Liver (tissue), 9 donors: ENCODE results near the gene EEA1. TPM values are rescaled to one million over a fixed set of nuclear protein-coding genes. Genes with fewer than 3 reads are reported as not detected.

Experiments used
- DNase-seq: peaks from one replicate; pipeline ENCODE4 v3.0.0-alpha.2; 2017; ENCODE audit warnings: low spot score
- H3K27ac ChIP-seq, 2 donors: one replicate each; pipeline ENCODE4 v1.7.0; 2013; ENCODE audit warnings: inconsistent platforms in 2 of 2, low read length in 2 of 2, control low read depth in 1 of 2, low read depth in 1 of 2, mild to moderate bottlenecking in 1 of 2
- H3K27me3 ChIP-seq, 4 donors: one replicate each; pipeline versions ENCODE4 v1.6.1 to v1.7.0; 2013; ENCODE audit warnings: low read length in 3 of 4, inconsistent platforms in 1 of 4, mild to moderate bottlenecking in 1 of 4, moderate library complexity in 1 of 4; ENCODE audit not compliant: control insufficient read depth in 4 of 4, insufficient read depth in 4 of 4
- H3K36me3 ChIP-seq, 4 donors: one replicate each; pipeline versions ENCODE4 v1.6.1 to v1.7.0; 2013; ENCODE audit warnings: low read length in 3 of 4, mild to moderate bottlenecking in 3 of 4, low read depth in 1 of 4, moderate library complexity in 1 of 4; ENCODE audit not compliant: control insufficient read depth in 4 of 4, insufficient read depth in 3 of 4
- H3K4me1 ChIP-seq, 4 donors: one replicate each; pipeline versions ENCODE4 v1.6.1 to v1.7.0; 2013; ENCODE audit warnings: low read length in 3 of 4, mild to moderate bottlenecking in 3 of 4, moderate library complexity in 1 of 4; ENCODE audit not compliant: control insufficient read depth in 4 of 4, insufficient read depth in 4 of 4
- H3K4me3 ChIP-seq, 3 donors: one replicate each; pipeline versions ENCODE4 v1.6.1 to v1.7.0; 2013; ENCODE audit warnings: low read length in 3 of 3, control low read depth in 1 of 3, low read depth in 1 of 3, mild to moderate bottlenecking in 1 of 3
- H3K9ac ChIP-seq, 2 donors: one replicate each; pipeline ENCODE4 v1.7.0; 2013; ENCODE audit warnings: low read length in 2 of 2, mild to moderate bottlenecking in 2 of 2, moderate library complexity in 2 of 2, control low read depth in 1 of 2, low read depth in 1 of 2
- H3K9me3 ChIP-seq, 4 donors: one replicate each; pipeline versions ENCODE4 v1.6.1 to v1.7.0; 2013; ENCODE audit warnings: low read length in 3 of 4; ENCODE audit not compliant: control insufficient read depth in 4 of 4
- EGR1 ChIP-seq, 2 donors: IDR thresholded peaks; 2 replicates each; pipeline ENCODE4 v1.6.1; 2016 to 2018; ENCODE audit warnings: antibody characterized with exemption in 2 of 2, low read depth in 2 of 2
- FOXA1 ChIP-seq: IDR thresholded peaks from 2 replicates; pipeline ENCODE4 v1.6.1; 2016; ENCODE audit warnings: antibody characterized with exemption
- FOXA2 ChIP-seq: IDR thresholded peaks from 2 replicates; pipeline ENCODE4 v1.6.1; 2016; ENCODE audit warnings: antibody characterized with exemption
- GABPA ChIP-seq, 2 donors: IDR thresholded peaks in 1 of 2; conservative IDR thresholded peaks in 1 of 2; 2 replicates each; pipeline ENCODE4 v1.6.1; 2016; ENCODE audit warnings: antibody characterized with exemption in 2 of 2, mild to moderate bottlenecking in 1 of 2, moderate library complexity in 1 of 2
- HNF4A ChIP-seq, 2 donors: conservative IDR thresholded peaks; 2 replicates each; pipeline ENCODE4 v1.6.1; 2016; ENCODE audit warnings: antibody characterized with exemption in 2 of 2, mild to moderate bottlenecking in 2 of 2
- HNF4G ChIP-seq: IDR thresholded peaks from 2 replicates; pipeline ENCODE4 v1.6.1; 2016; ENCODE audit warnings: antibody characterized with exemption
- NR2F2 ChIP-seq: IDR thresholded peaks from 2 replicates; pipeline ENCODE4 v1.6.1; 2016; ENCODE audit warnings: antibody characterized with exemption
- RAD21 ChIP-seq, 2 donors: IDR thresholded peaks; 2 replicates each; pipeline ENCODE4 v1.6.1; 2016; ENCODE audit warnings: antibody characterized with exemption in 2 of 2, mild to moderate bottlenecking in 2 of 2
- RXRA ChIP-seq, 2 donors: IDR thresholded peaks; 2 replicates each; pipeline ENCODE4 v1.6.1; 2017 to 2018; ENCODE audit warnings: antibody characterized with exemption in 2 of 2, mild to moderate bottlenecking in 1 of 2
- SP1 ChIP-seq: IDR thresholded peaks from 2 replicates; pipeline ENCODE4 v1.6.1; 2018; ENCODE audit warnings: antibody characterized with exemption, mild to moderate bottlenecking
- TAF1 ChIP-seq: conservative IDR thresholded peaks from 2 replicates; pipeline ENCODE4 v1.6.1; 2016; ENCODE audit warnings: antibody characterized with exemption, mild to moderate bottlenecking
- YY1 ChIP-seq: IDR thresholded peaks from 2 replicates; pipeline ENCODE4 v1.6.1; 2016; ENCODE audit warnings: antibody characterized with exemption, mild to moderate bottlenecking
- WGBS: extraction: QIAGEN DNeasy Blood & Tissue Kit; methylation state at CpG from one replicate; pipeline ENCODE4 v1.1.7; 2013; 5-methylcytosine and 5-hydroxymethylcytosine counted together
- polyA plus RNA-seq, 2 donors: library from polyadenylated mRNA; stranded (reverse) in 1 of 2; unstranded in 1 of 2; fragments of 200-250 nt in 1 of 2; fragments of >200 nt in 1 of 2; fragmentation: Nextera tagmentation in 1 of 2; extraction: Ambion mirVana in 1 of 2; gene quantifications; one replicate each; pipeline versions ENCODE4 v1.2.1 to v1.2.3, GENCODE V29; 2013 to 2015
- total RNA-seq, 2 donors: library from RNA; depleted of rRNA; stranded (reverse); fragments of >200 nt; gene quantifications; one replicate each; pipeline ENCODE4 v1.2.3, GENCODE V29; 2014
- TF ChIP-seq, protein P1 (sequence below): IDR thresholded peaks from 2 replicates; pipeline ENCODE4 v1.6.1; 2016; ENCODE audit warnings: antibody characterized with exemption
- TF ChIP-seq, protein P2 (sequence below): IDR thresholded peaks from 2 replicates; pipeline ENCODE4 v1.6.1; 2016; ENCODE audit warnings: antibody characterized with exemption, mild to moderate bottlenecking
- TF ChIP-seq, protein P3 (sequence below): fragments of 150-350 bp; IDR thresholded peaks from 2 replicates; pipeline ENCODE4 v1.5.1; 2017; ENCODE audit warnings: improper control_type of control experiment, low read depth, low read length; ENCODE audit not compliant: missing input control
- TF ChIP-seq, protein P4 (sequence below): IDR thresholded peaks from 2 replicates; pipeline ENCODE4 v1.6.1; 2016; ENCODE audit warnings: antibody characterized with exemption
- TF ChIP-seq, protein P5 (sequence below): IDR thresholded peaks from 2 replicates; pipeline ENCODE4 v1.6.1; 2016; ENCODE audit warnings: antibody characterized with exemption
- donor health status: healthy.
- donor health status: healthy.
- donor health status: healthy.
- donor health status: healthy.
- donor health status: healthy.

Gene EEA1
- total and polyA plus RNA-seq, 4 donors: 2.5 to 15.8 (median 9.1) TPM

DNA sequence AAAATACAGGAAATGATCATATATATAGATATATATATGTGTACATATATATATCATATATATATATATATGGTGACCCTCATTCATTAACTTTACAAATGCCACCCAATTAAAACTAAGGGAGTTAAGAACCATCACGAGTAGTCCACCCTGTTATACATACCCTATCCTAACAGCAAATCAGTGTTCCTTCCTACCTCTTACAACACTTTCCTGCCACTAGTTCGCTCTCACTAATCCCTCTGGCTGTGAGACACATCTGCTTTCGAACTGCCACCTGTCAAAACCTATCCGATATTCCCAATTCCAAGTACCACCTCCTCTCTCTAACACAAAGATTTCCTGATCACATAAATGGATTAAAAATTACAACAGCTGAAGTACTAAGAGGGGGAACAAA lies 100.5 kb downstream of the EEA1 start:
- Histone ChIP-seq H3K27me3 (no peaks in the 10 kb centered on the region), H3K4me3 (no peak overlapping the region), H3K4me1 (peaks cover 0 to 3% (median 0%) of the 10 kb centered on the region in 4 donors), H3K9me3 (no peaks in the 10 kb centered on the region), H3K9ac (no peak overlapping the region), H3K27ac (no peak overlapping the region), H3K36me3 (peaks cover 0 to 16% (median 4%) of the 10 kb centered on the region in 4 donors)
- no peak for DNase-seq
- TF ChIP-seq FOXA1 (no peak), EGR1 (IDR thresholded peaks at IDR 0.05; ENCODE audit: low read depth in 2 of 2) (no peak), RAD21 (IDR thresholded peaks at IDR 0.05) (no peak), RXRA (IDR thresholded peaks at IDR 0.05) (no peak), HNF4G (no peak), TAF1 (no peak), SP1 (no peak), NR2F2 (no peak), YY1 (no peak), FOXA2 (no peak), GABPA (IDR thresholded peaks at IDR 0.05 in 1 of 2, conservative IDR thresholded peaks at IDR 0.05 in 1 of 2) (no peak), HNF4A (conservative IDR thresholded peaks at IDR 0.05) (no peak)
- TF ChIP-seq, protein P1, sequence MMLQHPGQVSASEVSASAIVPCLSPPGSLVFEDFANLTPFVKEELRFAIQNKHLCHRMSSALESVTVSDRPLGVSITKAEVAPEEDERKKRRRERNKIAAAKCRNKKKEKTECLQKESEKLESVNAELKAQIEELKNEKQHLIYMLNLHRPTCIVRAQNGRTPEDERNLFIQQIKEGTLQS: no peak
- TF ChIP-seq, protein P2, sequence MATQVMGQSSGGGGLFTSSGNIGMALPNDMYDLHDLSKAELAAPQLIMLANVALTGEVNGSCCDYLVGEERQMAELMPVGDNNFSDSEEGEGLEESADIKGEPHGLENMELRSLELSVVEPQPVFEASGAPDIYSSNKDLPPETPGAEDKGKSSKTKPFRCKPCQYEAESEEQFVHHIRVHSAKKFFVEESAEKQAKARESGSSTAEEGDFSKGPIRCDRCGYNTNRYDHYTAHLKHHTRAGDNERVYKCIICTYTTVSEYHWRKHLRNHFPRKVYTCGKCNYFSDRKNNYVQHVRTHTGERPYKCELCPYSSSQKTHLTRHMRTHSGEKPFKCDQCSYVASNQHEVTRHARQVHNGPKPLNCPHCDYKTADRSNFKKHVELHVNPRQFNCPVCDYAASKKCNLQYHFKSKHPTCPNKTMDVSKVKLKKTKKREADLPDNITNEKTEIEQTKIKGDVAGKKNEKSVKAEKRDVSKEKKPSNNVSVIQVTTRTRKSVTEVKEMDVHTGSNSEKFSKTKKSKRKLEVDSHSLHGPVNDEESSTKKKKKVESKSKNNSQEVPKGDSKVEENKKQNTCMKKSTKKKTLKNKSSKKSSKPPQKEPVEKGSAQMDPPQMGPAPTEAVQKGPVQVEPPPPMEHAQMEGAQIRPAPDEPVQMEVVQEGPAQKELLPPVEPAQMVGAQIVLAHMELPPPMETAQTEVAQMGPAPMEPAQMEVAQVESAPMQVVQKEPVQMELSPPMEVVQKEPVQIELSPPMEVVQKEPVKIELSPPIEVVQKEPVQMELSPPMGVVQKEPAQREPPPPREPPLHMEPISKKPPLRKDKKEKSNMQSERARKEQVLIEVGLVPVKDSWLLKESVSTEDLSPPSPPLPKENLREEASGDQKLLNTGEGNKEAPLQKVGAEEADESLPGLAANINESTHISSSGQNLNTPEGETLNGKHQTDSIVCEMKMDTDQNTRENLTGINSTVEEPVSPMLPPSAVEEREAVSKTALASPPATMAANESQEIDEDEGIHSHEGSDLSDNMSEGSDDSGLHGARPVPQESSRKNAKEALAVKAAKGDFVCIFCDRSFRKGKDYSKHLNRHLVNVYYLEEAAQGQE: no peak
- TF ChIP-seq, protein P3, sequence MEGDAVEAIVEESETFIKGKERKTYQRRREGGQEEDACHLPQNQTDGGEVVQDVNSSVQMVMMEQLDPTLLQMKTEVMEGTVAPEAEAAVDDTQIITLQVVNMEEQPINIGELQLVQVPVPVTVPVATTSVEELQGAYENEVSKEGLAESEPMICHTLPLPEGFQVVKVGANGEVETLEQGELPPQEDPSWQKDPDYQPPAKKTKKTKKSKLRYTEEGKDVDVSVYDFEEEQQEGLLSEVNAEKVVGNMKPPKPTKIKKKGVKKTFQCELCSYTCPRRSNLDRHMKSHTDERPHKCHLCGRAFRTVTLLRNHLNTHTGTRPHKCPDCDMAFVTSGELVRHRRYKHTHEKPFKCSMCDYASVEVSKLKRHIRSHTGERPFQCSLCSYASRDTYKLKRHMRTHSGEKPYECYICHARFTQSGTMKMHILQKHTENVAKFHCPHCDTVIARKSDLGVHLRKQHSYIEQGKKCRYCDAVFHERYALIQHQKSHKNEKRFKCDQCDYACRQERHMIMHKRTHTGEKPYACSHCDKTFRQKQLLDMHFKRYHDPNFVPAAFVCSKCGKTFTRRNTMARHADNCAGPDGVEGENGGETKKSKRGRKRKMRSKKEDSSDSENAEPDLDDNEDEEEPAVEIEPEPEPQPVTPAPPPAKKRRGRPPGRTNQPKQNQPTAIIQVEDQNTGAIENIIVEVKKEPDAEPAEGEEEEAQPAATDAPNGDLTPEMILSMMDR: no peak
- TF ChIP-seq, protein P4, sequence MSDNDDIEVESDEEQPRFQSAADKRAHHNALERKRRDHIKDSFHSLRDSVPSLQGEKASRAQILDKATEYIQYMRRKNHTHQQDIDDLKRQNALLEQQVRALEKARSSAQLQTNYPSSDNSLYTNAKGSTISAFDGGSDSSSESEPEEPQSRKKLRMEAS: no peak
- TF ChIP-seq, protein P5, sequence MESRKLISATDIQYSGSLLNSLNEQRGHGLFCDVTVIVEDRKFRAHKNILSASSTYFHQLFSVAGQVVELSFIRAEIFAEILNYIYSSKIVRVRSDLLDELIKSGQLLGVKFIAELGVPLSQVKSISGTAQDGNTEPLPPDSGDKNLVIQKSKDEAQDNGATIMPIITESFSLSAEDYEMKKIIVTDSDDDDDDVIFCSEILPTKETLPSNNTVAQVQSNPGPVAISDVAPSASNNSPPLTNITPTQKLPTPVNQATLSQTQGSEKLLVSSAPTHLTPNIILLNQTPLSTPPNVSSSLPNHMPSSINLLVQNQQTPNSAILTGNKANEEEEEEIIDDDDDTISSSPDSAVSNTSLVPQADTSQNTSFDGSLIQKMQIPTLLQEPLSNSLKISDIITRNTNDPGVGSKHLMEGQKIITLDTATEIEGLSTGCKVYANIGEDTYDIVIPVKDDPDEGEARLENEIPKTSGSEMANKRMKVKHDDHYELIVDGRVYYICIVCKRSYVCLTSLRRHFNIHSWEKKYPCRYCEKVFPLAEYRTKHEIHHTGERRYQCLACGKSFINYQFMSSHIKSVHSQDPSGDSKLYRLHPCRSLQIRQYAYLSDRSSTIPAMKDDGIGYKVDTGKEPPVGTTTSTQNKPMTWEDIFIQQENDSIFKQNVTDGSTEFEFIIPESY: no peak
- 93% methylated on average over 4 of the region's 4 CpGs for WGBS
